ENCODE data around the gene PKP1. TPM values are rescaled to one million over a fixed set of nuclear protein-coding genes. Genes with fewer than 3 reads are reported as not detected.

The PKP1 gene
- total RNA-seq, 1 donor from 2014 or later = 2.2 TPM

GRCh38 chr1:201283836-201284553 is 689 bp downstream of the PKP1 start:
- Histone ChIP-seq H3K4me3 (peak overlapping the region; percentile 41), H3K27ac (no peak overlapping the region), H3K4me1 (peaks cover 12% of the 10 kb centered on the region), H3K9me3 (no peaks in the 10 kb centered on the region), H3K27me3 (ENCODE audit: low read depth) (peaks cover 27% of the 10 kb centered on the region), H3K36me3 (no peaks in the 10 kb centered on the region)
- ATAC-seq (peak in 1 of 2 donors; percentile 20), DNase-seq (no peak)
- intact Hi-C loops (cut with DNase I) = no loop called here
- TF ChIP-seq CTCF (IDR thresholded peaks at IDR 0.05) = no peak

GRCh38 chr1:201284636-201285035 is 1.3 kb downstream of the PKP1 start:
- intact Hi-C loops (cut with DNase I) = no loop called here
- Histone ChIP-seq H3K27ac (no peak overlapping the region), H3K4me3 (no peak overlapping the region), H3K9me3 (no peaks in the 10 kb centered on the region), H3K27me3 (ENCODE audit: low read depth) (peaks cover 27% of the 10 kb centered on the region), H3K4me1 (peaks cover 12% of the 10 kb centered on the region), H3K36me3 (no peaks in the 10 kb centered on the region)
- ATAC-seq = no peak
- DNase-seq = no peak
- no peak for TF ChIP-seq CTCF (IDR thresholded peaks at IDR 0.05)

GRCh38 chr1:201285846-201286245 is 2.5 kb downstream of the PKP1 start:
- TF ChIP-seq CTCF (IDR thresholded peaks at IDR 0.05) = no peak
- no peak overlapping the region for H3K4me3 ChIP-seq
- H3K36me3 ChIP-seq = no peaks in the 10 kb centered on the region
- intact Hi-C loops (cut with DNase I) = no loop called here
- H3K4me1 ChIP-seq = peaks cover 12% of the 10 kb centered on the region
- no peaks in the 10 kb centered on the region for H3K9me3 ChIP-seq
- no peak for ATAC-seq
- H3K27me3 ChIP-seq (ENCODE audit: low read depth) = peaks cover 27% of the 10 kb centered on the region
- no peak for DNase-seq
- no peak overlapping the region for H3K27ac ChIP-seq

GRCh38 chr1:201286445-201286844 is 3.1 kb downstream of the PKP1 start:
- no peak for ATAC-seq
- Histone ChIP-seq H3K4me1 (peaks cover 12% of the 10 kb centered on the region), H3K9me3 (no peaks in the 10 kb centered on the region), H3K4me3 (no peak overlapping the region), H3K27me3 (ENCODE audit: low read depth) (peaks cover 27% of the 10 kb centered on the region), H3K36me3 (no peaks in the 10 kb centered on the region), H3K27ac (no peak overlapping the region)
- TF ChIP-seq CTCF (IDR thresholded peaks at IDR 0.05) = no peak
- DNase-seq = no peak
- intact Hi-C loops (cut with DNase I) = no loop called here

- H3K9me3 ChIP-seq = no peaks in the 10 kb centered on the region
- TF ChIP-seq CTCF (IDR thresholded peaks at IDR 0.05) = no peak
- ATAC-seq (no peak), DNase-seq (no peak)
- intact Hi-C loops (cut with DNase I) = no loop called here
- no peaks in the 10 kb centered on the region for H3K36me3 ChIP-seq
- H3K4me1 ChIP-seq = peaks cover 10% of the 10 kb centered on the region
- no peak overlapping the region for H3K27ac ChIP-seq
- H3K27me3 ChIP-seq (ENCODE audit: low read depth) = peaks cover 17% of the 10 kb centered on the region
- H3K4me3 ChIP-seq = no peak overlapping the region
These were observed 4.7 kb downstream of the PKP1 start for GRCh38 chr1:201288007-201288406.

Measured in lower lobe of right lung (tissue), 2 donors.